ENCODE results near the gene YTHDF1. TPM values are rescaled to one million over a fixed set of nuclear protein-coding genes. Genes with fewer than 3 reads are reported as not detected.

The YTHDF1 gene
- total and polyA plus RNA-seq, 7 experiments from 2014 or later, result 27.5 to 52.1 (median 42.0) TPM

GRCh38 chr20:63260521-63260920 is 44.6 kb upstream of the YTHDF1 start:
- H3K4me1 Mint-ChIP-seq, result peaks cover 0 to 15% (median 4%) of the 10 kb centered on the region in 7 donors
- CTCF ChIA-PET, result no interaction called here
- Histone ChIP-seq H3K4me1 (ENCODE audit: control insufficient read depth in 2 of 2, insufficient read depth in 2 of 2, low read length in 2 of 2) (no peaks in the 10 kb centered on the region), H3K9me3 (ENCODE audit: control insufficient read depth in 2 of 3, low read length in 3 of 3) (no peaks in the 10 kb centered on the region), H3K27ac (ENCODE audit: low read depth, low read length) (no peak overlapping the region), H3K36me3 (ENCODE audit: control insufficient read depth in 2 of 3, insufficient read depth in 3 of 3, low read length in 3 of 3) (no peaks in the 10 kb centered on the region), H3K4me3 (ENCODE audit: low read length) (no peak overlapping the region), H3K27me3 (ENCODE audit: control insufficient read depth in 2 of 2, insufficient read depth in 2 of 2, low read length in 2 of 2) (peaks cover 0 to 3% of the 10 kb centered on the region in 2 donors)
- POLR2A ChIA-PET, result no interaction called here
- no peaks in the 10 kb centered on the region for H3K36me3 Mint-ChIP-seq
- H3K27me3 Mint-ChIP-seq, result peaks cover 17 to 51% (median 28%) of the 10 kb centered on the region in 5 donors
- no peak overlapping the region for H3K4me3 Mint-ChIP-seq
- DNase-seq (no peak), ATAC-seq (no peak)
- H3K27ac Mint-ChIP-seq, result no peak overlapping the region
- H3K9me3 Mint-ChIP-seq, result peaks cover 0 to 2% (median 0%) of the 10 kb centered on the region in 11 donors
- intact Hi-C loops (cut with micrococcal nuclease), result no loop called here

GRCh38 chr20:63259734-63260460 is 44.0 kb upstream of the YTHDF1 start:
- Histone ChIP-seq H3K9me3 (ENCODE audit: control insufficient read depth in 2 of 3, low read length in 3 of 3) (no peaks in the 10 kb centered on the region), H3K27me3 (ENCODE audit: control insufficient read depth in 2 of 2, insufficient read depth in 2 of 2, low read length in 2 of 2) (peaks cover 0 to 3% of the 10 kb centered on the region in 2 donors), H3K27ac (ENCODE audit: low read depth, low read length) (no peak overlapping the region), H3K4me1 (ENCODE audit: control insufficient read depth in 2 of 2, insufficient read depth in 2 of 2, low read length in 2 of 2) (no peaks in the 10 kb centered on the region), H3K4me3 (ENCODE audit: low read length) (no peak overlapping the region), H3K36me3 (ENCODE audit: control insufficient read depth in 2 of 3, insufficient read depth in 3 of 3, low read length in 3 of 3) (no peaks in the 10 kb centered on the region)
- no peak for DNase-seq
- ChIA-PET CTCF (no interaction called here), POLR2A (no interaction called here)
- H3K27me3 Mint-ChIP-seq, result peaks cover 23 to 53% (median 34%) of the 10 kb centered on the region in 5 donors
- H3K4me1 Mint-ChIP-seq, result peaks cover 0 to 15% (median 4%) of the 10 kb centered on the region in 7 donors
- H3K27ac Mint-ChIP-seq, result no peak overlapping the region
- H3K4me3 Mint-ChIP-seq, result no peak overlapping the region
- peaks cover 0 to 2% (median 0%) of the 10 kb centered on the region in 11 donors for H3K9me3 Mint-ChIP-seq
- no peak for ATAC-seq
- no peaks in the 10 kb centered on the region for H3K36me3 Mint-ChIP-seq
- intact Hi-C loops (cut with micrococcal nuclease), result no loop called here

DNA sequence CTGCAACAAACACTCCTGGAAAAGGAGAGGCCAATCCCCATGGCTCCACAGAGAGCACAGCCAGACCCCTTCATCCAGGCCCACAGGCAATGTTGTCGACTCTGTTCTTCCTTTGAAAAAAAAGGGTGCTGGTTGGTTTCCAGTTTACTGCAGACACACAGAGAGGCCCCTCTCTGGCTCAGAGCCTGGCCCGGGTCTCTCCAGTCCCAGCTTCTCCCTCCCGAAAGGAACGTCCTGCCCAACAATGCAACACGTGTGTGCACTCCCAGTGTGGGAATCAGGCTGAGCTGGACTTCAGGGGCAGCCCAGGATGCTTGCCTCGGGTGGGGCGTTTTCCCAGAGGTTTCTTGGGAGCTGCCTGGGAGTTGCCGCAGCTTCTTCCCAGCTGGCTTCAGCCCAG is 42.9 kb upstream of the YTHDF1 start:
- intact Hi-C loops (cut with micrococcal nuclease), result no loop called here
- no peaks in the 10 kb centered on the region for H3K4me1 ChIP-seq (ENCODE audit: control insufficient read depth in 2 of 2, insufficient read depth in 2 of 2, low read length in 2 of 2)
- Mint-ChIP-seq H3K4me3 (no peak overlapping the region), H3K36me3 (no peaks in the 10 kb centered on the region), H3K27ac (no peak overlapping the region), H3K9me3 (peaks cover 0 to 2% (median 0%) of the 10 kb centered on the region in 11 donors), H3K4me1 (peaks cover 0 to 15% (median 4%) of the 10 kb centered on the region in 7 donors), H3K27me3 (peaks cover 26 to 47% (median 32%) of the 10 kb centered on the region in 5 donors)
- H3K27me3 ChIP-seq (ENCODE audit: control insufficient read depth in 2 of 2, insufficient read depth in 2 of 2, low read length in 2 of 2), result no peaks in the 10 kb centered on the region
- H3K4me3 ChIP-seq (ENCODE audit: low read length), result no peak overlapping the region
- no peak for DNase-seq
- no peaks in the 10 kb centered on the region for H3K36me3 ChIP-seq (ENCODE audit: control insufficient read depth in 2 of 3, insufficient read depth in 3 of 3, low read length in 3 of 3)
- no peak for ATAC-seq
- no peaks in the 10 kb centered on the region for H3K9me3 ChIP-seq (ENCODE audit: control insufficient read depth in 2 of 3, low read length in 3 of 3)
- ChIA-PET POLR2A (no interaction called here), CTCF (no interaction called here)
- H3K27ac ChIP-seq (ENCODE audit: low read depth, low read length), result no peak overlapping the region

DNA sequence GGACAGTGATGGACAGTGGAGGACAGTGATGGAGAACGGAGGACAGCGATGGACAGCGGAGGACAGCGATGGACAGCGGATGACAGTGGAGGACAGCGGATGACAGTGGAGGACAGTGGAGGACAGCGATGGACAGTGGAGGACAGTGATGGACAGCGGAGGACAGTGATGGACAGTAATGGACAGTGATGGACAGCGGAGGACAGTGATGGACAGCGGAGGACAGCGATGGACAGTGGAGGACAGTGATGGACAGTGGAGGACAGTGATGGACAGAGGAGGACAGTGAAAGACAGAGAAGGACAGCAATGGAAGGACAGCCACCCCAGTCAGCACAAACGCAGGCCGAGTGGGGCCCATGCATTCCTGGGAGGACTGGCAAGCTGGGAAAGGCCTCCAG is 41.7 kb upstream of the YTHDF1 start:
- Histone ChIP-seq H3K36me3 (ENCODE audit: control insufficient read depth in 2 of 3, insufficient read depth in 3 of 3, low read length in 3 of 3) (no peaks in the 10 kb centered on the region), H3K9me3 (ENCODE audit: control insufficient read depth in 2 of 3, low read length in 3 of 3) (no peaks in the 10 kb centered on the region), H3K4me3 (ENCODE audit: low read length) (no peak overlapping the region), H3K27ac (ENCODE audit: low read depth, low read length) (no peak overlapping the region), H3K27me3 (ENCODE audit: control insufficient read depth in 2 of 2, insufficient read depth in 2 of 2, low read length in 2 of 2) (no peaks in the 10 kb centered on the region), H3K4me1 (ENCODE audit: control insufficient read depth in 2 of 2, insufficient read depth in 2 of 2, low read length in 2 of 2) (no peaks in the 10 kb centered on the region)
- intact Hi-C loops (cut with micrococcal nuclease), result no loop called here
- Mint-ChIP-seq H3K36me3 (peaks cover 0 to 1% (median 0%) of the 10 kb centered on the region in 5 donors), H3K27me3 (peaks cover 33 to 53% (median 37%) of the 10 kb centered on the region in 5 donors), H3K4me3 (no peak overlapping the region), H3K9me3 (peaks cover 0 to 2% (median 0%) of the 10 kb centered on the region in 11 donors), H3K27ac (no peak overlapping the region), H3K4me1 (peaks cover 4 to 17% (median 8%) of the 10 kb centered on the region in 7 donors)
- DNase-seq, result no peak
- ChIA-PET CTCF (no interaction called here), POLR2A (no interaction called here)
- ATAC-seq, result no peak

GRCh38 chr20:63256954-63257353 is 41.0 kb upstream of the YTHDF1 start:
- Mint-ChIP-seq H3K27me3 (peaks cover 37 to 60% (median 44%) of the 10 kb centered on the region in 5 donors), H3K36me3 (peaks cover 0 to 1% (median 0%) of the 10 kb centered on the region in 5 donors), H3K9me3 (peaks cover 0 to 2% (median 0%) of the 10 kb centered on the region in 11 donors), H3K4me1 (peaks cover 0 to 13% (median 8%) of the 10 kb centered on the region in 7 donors), H3K4me3 (no peak overlapping the region), H3K27ac (peak overlapping the region in 1 of 9 donors; percentile 43)
- Histone ChIP-seq H3K27ac (ENCODE audit: low read depth, low read length) (no peak overlapping the region), H3K4me1 (ENCODE audit: control insufficient read depth in 2 of 2, insufficient read depth in 2 of 2, low read length in 2 of 2) (no peaks in the 10 kb centered on the region), H3K36me3 (ENCODE audit: control insufficient read depth in 2 of 3, insufficient read depth in 3 of 3, low read length in 3 of 3) (no peaks in the 10 kb centered on the region), H3K9me3 (ENCODE audit: control insufficient read depth in 2 of 3, low read length in 3 of 3) (no peaks in the 10 kb centered on the region), H3K27me3 (ENCODE audit: control insufficient read depth in 2 of 2, insufficient read depth in 2 of 2, low read length in 2 of 2) (no peaks in the 10 kb centered on the region), H3K4me3 (ENCODE audit: low read length) (no peak overlapping the region)
- intact Hi-C loops (cut with micrococcal nuclease), result no loop called here
- no peak for DNase-seq
- ChIA-PET POLR2A (no interaction called here), CTCF (no interaction called here)
- no peak for ATAC-seq

GRCh38 chr20:63255931-63256704 is 40.2 kb upstream of the YTHDF1 start:
- POLR2A ChIA-PET, result no interaction called here
- Mint-ChIP-seq H3K4me3 (peak overlapping the region in 2 of 10 donors; percentile 50 to 65), H3K27ac (no peak overlapping the region), H3K36me3 (peaks cover 0 to 1% (median 0%) of the 10 kb centered on the region in 5 donors), H3K27me3 (peaks cover 41 to 68% (median 44%) of the 10 kb centered on the region in 5 donors), H3K9me3 (peaks cover 0 to 2% (median 0%) of the 10 kb centered on the region in 11 donors), H3K4me1 (peaks cover 0 to 9% (median 8%) of the 10 kb centered on the region in 7 donors)
- H3K27ac ChIP-seq (ENCODE audit: low read depth, low read length), result no peak overlapping the region
- H3K27me3 ChIP-seq (ENCODE audit: control insufficient read depth in 2 of 2, insufficient read depth in 2 of 2, low read length in 2 of 2), result no peaks in the 10 kb centered on the region
- H3K4me3 ChIP-seq (ENCODE audit: low read length), result no peak overlapping the region
- CTCF ChIA-PET, result no interaction called here
- intact Hi-C loops (cut with micrococcal nuclease), result no loop called here
- ATAC-seq (no peak), DNase-seq (no peak)
- H3K4me1 ChIP-seq (ENCODE audit: control insufficient read depth in 2 of 2, insufficient read depth in 2 of 2, low read length in 2 of 2), result no peaks in the 10 kb centered on the region
- H3K36me3 ChIP-seq (ENCODE audit: control insufficient read depth in 2 of 3, insufficient read depth in 3 of 3, low read length in 3 of 3), result no peaks in the 10 kb centered on the region
- no peaks in the 10 kb centered on the region for H3K9me3 ChIP-seq (ENCODE audit: control insufficient read depth in 2 of 3, low read length in 3 of 3)
